OCI-M2 (cell line): ENCODE measurements around the gene CDK19.
"Not testable (repeated sequence)": the region's sequence is repeated elsewhere in the genome, so short reads cannot be mapped to it uniquely, and the experiment has no call there.

ENCODE experiments used
- DNase-seq: peaks from one replicate; lab custom pipeline; 2025; ENCODE audit not compliant: unreplicated experiment; lab: John Stamatoyannopoulos, UW

CDK19 gene

GRCh38 chr6:110814102-110815014 lies 911 bp downstream of the CDK19 start:
- DNase-seq = no peak

GRCh38 chr6:110813338-110814101 lies 1.7 kb downstream of the CDK19 start:
- no peak for DNase-seq

GRCh38 chr6:110812719-110813118 lies 2.5 kb downstream of the CDK19 start:
- no peak for DNase-seq

GRCh38 chr6:110810896-110811586 lies 4.2 kb downstream of the CDK19 start:
- DNase-seq = no peak

- DNase-seq = no peak
These were observed 5.5 kb downstream of the CDK19 start for GRCh38 chr6:110809792-110810191.

- DNase-seq = not testable (repeated sequence)
These were observed 13.1 kb downstream of the CDK19 start for GRCh38 chr6:110802175-110802574.

GRCh38 chr6:110800839-110801196 lies 14.5 kb downstream of the CDK19 start:
- no peak for DNase-seq

GRCh38 chr6:110800196-110800838 lies 15.0 kb downstream of the CDK19 start:
- DNase-seq = no peak

- DNase-seq = no peak
These were observed 15.6 kb downstream of the CDK19 start for GRCh38 chr6:110799655-110800054.

GRCh38 chr6:110799189-110799588 lies 16.1 kb downstream of the CDK19 start:
- DNase-seq = no peak

GRCh38 chr6:110795271-110795670 lies 20.0 kb downstream of the CDK19 start:
- no peak for DNase-seq

GRCh38 chr6:110786696-110787095 lies 28.6 kb downstream of the CDK19 start:
- DNase-seq = no peak

- no peak for DNase-seq
These were observed 29.0 kb downstream of the CDK19 start for GRCh38 chr6:110786271-110786670.

- DNase-seq = no peak
These were observed 30.7 kb downstream of the CDK19 start for GRCh38 chr6:110784610-110784979.

- DNase-seq = no peak
These were observed 33.6 kb downstream of the CDK19 start for GRCh38 chr6:110781522-110782214.

- no peak for DNase-seq
These were observed 36.9 kb downstream of the CDK19 start for GRCh38 chr6:110778333-110778732.

- DNase-seq = no peak
These were observed 37.6 kb downstream of the CDK19 start for GRCh38 chr6:110777636-110778035.

- no peak for DNase-seq
These were observed 38.9 kb downstream of the CDK19 start for GRCh38 chr6:110776413-110776812.

GRCh38 chr6:110769923-110770322 lies 45.3 kb downstream of the CDK19 start:
- no peak for DNase-seq

- no peak for DNase-seq
These were observed 47.2 kb downstream of the CDK19 start for GRCh38 chr6:110768057-110768456.

- DNase-seq = no peak
These were observed 53.9 kb downstream of the CDK19 start for GRCh38 chr6:110761371-110761770.
